Prostate gland (tissue), 2 donors: ENCODE results near the gene MCRIP2. TPM values are rescaled to one million over a fixed set of nuclear protein-coding genes. Genes with fewer than 3 reads are reported as not detected.
A peak's percentile ranks its signal among the peaks of the same experiment; 100 is the strongest.

ENCODE experiments used
- DNase-seq: peaks from one replicate; pipeline ENCODE4 v3.0.0-alpha.2; 2019; ENCODE audit warnings: low spot score
- H3K27ac ChIP-seq, 2 donors: fragments of 200-600 bp; sonication (generic); 2 replicates each; pipeline ENCODE4 v1.5.1; 2017 to 2019
- H3K27me3 ChIP-seq: fragments of 200-600 bp; sonication (generic); replicated peaks from 2 replicates; pipeline ENCODE4 v1.5.1; 2019; ENCODE audit not compliant: insufficient read depth
- H3K36me3 ChIP-seq, 2 donors: fragments of 200-600 bp; sonication (generic); 1 replicate in 1 of 2; 2 replicates in 1 of 2; pipeline versions ENCODE4 v1.5.1 to v1.8.1; 2017 to 2019
- H3K4me1 ChIP-seq: fragments of 200-600 bp; sonication (generic); replicated peaks from 2 replicates; pipeline ENCODE4 v1.5.1; 2019
- H3K4me3 ChIP-seq, 2 donors: fragments of 200-600 bp; sonication (generic); 2 replicates each; pipeline ENCODE4 v1.5.1; 2017 to 2019
- H3K9me3 ChIP-seq: fragments of 200-600 bp; sonication (generic); 2 replicates; pipeline ENCODE4 v1.5.1; 2017
- CTCF ChIP-seq, 4 experiments: fragments of 200-600 bp in 2 of 4; fragments of 450-650 bp in 2 of 4; sonication (generic) in 2 of 4; IDR thresholded peaks; 1 replicate in 3 of 4; 2 replicates in 1 of 4; pipeline ENCODE4 v1.5.1; 2016 to 2019; ENCODE audit warnings: antibody characterized with exemption in 4 of 4, mild to moderate bottlenecking in 2 of 4, moderate library complexity in 2 of 4
- POLR2A ChIP-seq: fragments of 450-650 bp; IDR thresholded peaks from one replicate; pipeline ENCODE4 v1.6.1; 2016; ENCODE audit warnings: antibody characterized with exemption, mild to moderate bottlenecking
- POLR2AphosphoS5 ChIP-seq: sonication (generic); formaldehyde crosslinking; IDR thresholded peaks from one replicate; pipeline ENCODE4 v1.6.1; 2017; ENCODE audit warnings: antibody characterized with exemption
- WGBS: methylation state at CpG from one replicate; pipeline ENCODE4 v1.1.5; 2018; 5-methylcytosine and 5-hydroxymethylcytosine counted together
- intact Hi-C: fragments of 100-400 bp; cut with DNase I; formaldehyde crosslinking; loops from one replicate; pipeline ENCODE4 v1.14.2; 2022
- total RNA-seq, 2 donors: library from RNA; depleted of rRNA; stranded (reverse); fragments of >200 nt; gene quantifications; one replicate each; pipeline ENCODE4 v1.1.0, GENCODE V29; 2016

Gene MCRIP2
- total RNA-seq, 2 donors from 2014 or later = 59.5 to 61.6 TPM

GRCh38 chr16:692356-693108, 50.9 kb downstream of the MCRIP2 start:
- H3K4me3 ChIP-seq = no peak overlapping the region
- 67% methylated on average over 10 of the region's 10 CpGs for WGBS
- TF ChIP-seq CTCF (IDR thresholded peaks at IDR 0.05) = no peak
- no peak for TF ChIP-seq POLR2AphosphoS5
- TF ChIP-seq POLR2A = no peak
- peaks cover 11% of the 10 kb centered on the region for H3K4me1 ChIP-seq
- peaks cover 23% of the 10 kb centered on the region for H3K27me3 ChIP-seq
- DNase-seq = no peak
- H3K27ac ChIP-seq = no peak overlapping the region
- H3K36me3 ChIP-seq = no peaks in the 10 kb centered on the region
- intact Hi-C loops = no loop called here
- H3K9me3 ChIP-seq = no peaks in the 10 kb centered on the region

- Histone ChIP-seq H3K27me3 (peaks cover 23% of the 10 kb centered on the region), H3K4me1 (peaks cover 11% of the 10 kb centered on the region), H3K36me3 (no peaks in the 10 kb centered on the region), H3K9me3 (no peaks in the 10 kb centered on the region), H3K4me3 (no peak overlapping the region), H3K27ac (no peak overlapping the region)
- intact Hi-C loops = no loop called here
- TF ChIP-seq POLR2AphosphoS5 (no peak), CTCF (IDR thresholded peaks at IDR 0.05) (no peak), POLR2A (no peak)
- WGBS = 45% methylated on average over 21 of the region's 22 CpGs
- no peak for DNase-seq
Measured at GRCh38 chr16:693364-693763, 51.7 kb downstream of the MCRIP2 start.

- Histone ChIP-seq H3K27me3 (peaks cover 23% of the 10 kb centered on the region), H3K4me1 (peaks cover 11% of the 10 kb centered on the region), H3K36me3 (no peaks in the 10 kb centered on the region), H3K4me3 (no peak overlapping the region), H3K9me3 (no peaks in the 10 kb centered on the region), H3K27ac (no peak overlapping the region)
- 7% methylated on average over 37 of the region's 37 CpGs for WGBS
- intact Hi-C loops = no loop called here
- no peak for DNase-seq
- TF ChIP-seq CTCF (IDR thresholded peaks at IDR 0.05) = no peak
- no peak for TF ChIP-seq POLR2AphosphoS5
- no peak for TF ChIP-seq POLR2A
Measured at GRCh38 chr16:693766-694165, 52.1 kb downstream of the MCRIP2 start.

GRCh38 chr16:694187-694862, 52.7 kb downstream of the MCRIP2 start:
- intact Hi-C loops = no loop called here
- peaks cover 11% of the 10 kb centered on the region for H3K4me1 ChIP-seq
- TF ChIP-seq POLR2A = no peak
- TF ChIP-seq CTCF (IDR thresholded peaks at IDR 0.05) = no peak
- TF ChIP-seq POLR2AphosphoS5 = no peak

More at GRCh38 chr16:694187-694862, 52.7 kb downstream of the MCRIP2 start:
- Histone ChIP-seq H3K27me3 (peaks cover 23% of the 10 kb centered on the region), H3K36me3 (no peaks in the 10 kb centered on the region), H3K4me3 (peak overlapping the region; percentile 8 to 17), H3K9me3 (no peaks in the 10 kb centered on the region), H3K27ac (no peak overlapping the region)
- DNase-seq = no peak
- WGBS = 4% methylated on average over 42 of the region's 64 CpGs
